ENCODE results near the gene ZBTB38. TPM values are rescaled to one million over a fixed set of nuclear protein-coding genes. Genes with fewer than 3 reads are reported as not detected.

The ZBTB38 gene
- total RNA-seq, 1 donor = 326 TPM

DNA sequence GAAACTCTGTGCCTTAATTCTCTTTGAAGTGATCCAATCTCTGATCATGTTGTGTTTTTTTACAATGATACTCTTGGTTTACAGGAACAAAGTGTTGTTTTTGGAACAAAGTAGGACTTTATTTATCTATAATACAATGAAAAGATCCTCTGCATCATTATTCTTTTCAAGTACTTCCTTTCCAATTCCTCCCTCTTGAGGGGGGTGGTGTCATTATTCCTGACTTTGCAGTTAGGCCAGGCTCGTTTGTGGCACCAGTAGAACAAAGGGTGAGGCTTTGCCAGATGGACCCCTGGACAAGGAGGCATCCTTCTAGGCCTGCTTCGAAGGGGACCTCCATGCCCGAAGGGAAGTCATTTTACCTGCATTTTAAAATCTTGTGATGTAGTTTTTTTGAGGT lies 41.7 kb upstream of the ZBTB38 start:
- no peak for DNase-seq (ENCODE audit: low read depth)
- TF ChIP-seq, protein P1, sequence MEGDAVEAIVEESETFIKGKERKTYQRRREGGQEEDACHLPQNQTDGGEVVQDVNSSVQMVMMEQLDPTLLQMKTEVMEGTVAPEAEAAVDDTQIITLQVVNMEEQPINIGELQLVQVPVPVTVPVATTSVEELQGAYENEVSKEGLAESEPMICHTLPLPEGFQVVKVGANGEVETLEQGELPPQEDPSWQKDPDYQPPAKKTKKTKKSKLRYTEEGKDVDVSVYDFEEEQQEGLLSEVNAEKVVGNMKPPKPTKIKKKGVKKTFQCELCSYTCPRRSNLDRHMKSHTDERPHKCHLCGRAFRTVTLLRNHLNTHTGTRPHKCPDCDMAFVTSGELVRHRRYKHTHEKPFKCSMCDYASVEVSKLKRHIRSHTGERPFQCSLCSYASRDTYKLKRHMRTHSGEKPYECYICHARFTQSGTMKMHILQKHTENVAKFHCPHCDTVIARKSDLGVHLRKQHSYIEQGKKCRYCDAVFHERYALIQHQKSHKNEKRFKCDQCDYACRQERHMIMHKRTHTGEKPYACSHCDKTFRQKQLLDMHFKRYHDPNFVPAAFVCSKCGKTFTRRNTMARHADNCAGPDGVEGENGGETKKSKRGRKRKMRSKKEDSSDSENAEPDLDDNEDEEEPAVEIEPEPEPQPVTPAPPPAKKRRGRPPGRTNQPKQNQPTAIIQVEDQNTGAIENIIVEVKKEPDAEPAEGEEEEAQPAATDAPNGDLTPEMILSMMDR (IDR thresholded peaks at IDR 0.05; ENCODE audit: insufficient read depth, low read depth, low read length) = no peak
- no peak overlapping the region for H3K4me3 ChIP-seq (ENCODE audit: low read depth, low read length)

DNA sequence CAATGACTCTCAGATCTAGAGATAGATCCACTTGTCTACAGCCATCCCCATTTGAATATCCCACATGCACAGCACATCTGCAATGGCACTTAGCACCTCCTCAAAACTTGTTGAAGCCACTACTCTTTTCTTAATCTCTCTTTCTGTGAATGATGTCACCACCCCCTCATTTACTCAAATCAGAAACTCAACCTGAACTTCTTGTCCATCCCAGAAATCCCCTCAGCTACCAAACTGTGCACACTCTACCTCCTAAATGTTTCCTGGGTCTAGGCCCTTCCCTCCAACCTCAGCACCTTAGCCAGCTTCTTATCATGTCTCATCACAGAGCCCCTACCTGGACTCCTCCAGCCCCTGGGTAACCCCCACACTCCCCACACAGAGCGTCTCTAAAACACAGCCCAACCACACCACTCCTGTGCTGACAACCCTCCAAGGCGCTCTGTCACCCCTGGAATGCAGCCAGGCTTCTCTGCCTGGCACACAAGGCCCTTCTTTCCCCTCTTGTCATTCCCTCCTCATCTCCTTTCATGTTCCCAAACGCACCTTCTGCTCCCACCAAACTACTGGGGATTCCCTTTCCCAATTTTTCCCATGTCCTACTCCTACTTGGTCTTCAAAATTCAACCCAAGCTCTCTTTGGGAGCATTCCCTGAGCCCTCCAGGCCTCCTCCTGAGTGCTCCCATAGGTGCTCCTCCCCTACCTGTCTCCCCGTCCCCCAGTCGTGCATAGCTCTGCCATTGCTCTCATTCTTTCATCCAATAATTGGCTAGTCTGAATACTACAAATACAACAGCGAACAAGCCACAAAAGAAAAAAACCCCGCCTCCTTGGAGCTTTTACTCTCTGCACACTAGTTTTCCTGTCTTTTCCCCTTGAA lies 39.8 kb upstream of the ZBTB38 start:
- no peak for DNase-seq (ENCODE audit: low read depth)
- H3K4me3 ChIP-seq (ENCODE audit: low read depth, low read length) = no peak overlapping the region
- TF ChIP-seq, protein P1 (IDR thresholded peaks at IDR 0.05; ENCODE audit: insufficient read depth, low read depth, low read length) = no peak

DNA sequence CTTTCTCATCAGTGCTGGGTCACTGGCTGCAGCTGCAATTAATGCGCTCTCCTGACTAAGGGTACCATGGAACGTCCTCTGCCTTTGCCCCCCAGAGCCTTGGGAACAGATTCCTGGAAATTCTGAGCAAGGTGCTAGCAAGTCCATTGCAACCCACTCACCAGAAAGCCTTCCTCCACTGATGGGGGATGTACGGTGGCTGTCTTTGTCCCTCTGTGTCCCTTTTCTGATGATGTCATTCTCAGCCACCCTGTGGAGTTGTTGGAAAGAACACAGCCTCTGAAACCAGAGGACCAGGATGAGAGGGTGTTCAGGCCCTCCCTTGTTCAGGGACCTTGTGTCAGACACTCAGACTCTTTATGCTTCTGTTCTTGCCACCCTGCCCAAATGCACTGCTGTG lies 38.1 kb upstream of the ZBTB38 start:
- TF ChIP-seq, protein P1 (IDR thresholded peaks at IDR 0.05; ENCODE audit: insufficient read depth, low read depth, low read length) = no peak
- H3K4me3 ChIP-seq (ENCODE audit: low read depth, low read length) = no peak overlapping the region
- DNase-seq (ENCODE audit: low read depth) = no peak

DNA sequence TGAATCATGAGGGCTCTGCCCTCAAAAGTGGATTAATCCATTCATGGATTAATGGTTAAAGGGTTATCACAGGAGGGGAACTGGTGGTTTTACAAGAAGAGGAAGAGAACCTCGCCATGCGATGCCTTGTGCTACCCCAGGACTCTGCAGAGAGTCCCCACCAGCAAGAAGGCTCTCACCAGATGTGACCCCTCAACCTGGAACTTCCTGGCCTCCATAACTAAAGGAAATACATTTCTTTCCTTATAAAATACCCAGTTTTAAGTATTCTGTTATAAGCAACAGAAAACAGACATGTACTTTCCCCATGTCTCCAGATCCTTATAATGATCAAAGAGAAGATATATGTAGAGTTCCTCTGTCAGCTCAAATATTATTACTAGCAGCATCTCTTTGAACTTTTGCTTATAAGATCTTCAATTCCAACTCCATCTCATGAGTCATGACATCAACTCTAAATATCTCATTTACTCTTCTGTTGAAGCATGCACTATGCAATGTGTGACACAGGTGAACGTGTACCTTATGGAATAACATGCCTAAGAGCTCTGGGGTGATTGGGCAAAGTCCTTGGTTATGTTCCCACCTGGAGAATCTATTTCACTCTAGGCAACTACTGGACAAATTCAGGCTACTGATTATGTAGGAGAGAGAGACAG lies 37.5 kb upstream of the ZBTB38 start:
- no peak overlapping the region for H3K4me3 ChIP-seq (ENCODE audit: low read depth, low read length)
- no peak for DNase-seq (ENCODE audit: low read depth)
- TF ChIP-seq, protein P1 (IDR thresholded peaks at IDR 0.05; ENCODE audit: insufficient read depth, low read depth, low read length) = no peak

DNA sequence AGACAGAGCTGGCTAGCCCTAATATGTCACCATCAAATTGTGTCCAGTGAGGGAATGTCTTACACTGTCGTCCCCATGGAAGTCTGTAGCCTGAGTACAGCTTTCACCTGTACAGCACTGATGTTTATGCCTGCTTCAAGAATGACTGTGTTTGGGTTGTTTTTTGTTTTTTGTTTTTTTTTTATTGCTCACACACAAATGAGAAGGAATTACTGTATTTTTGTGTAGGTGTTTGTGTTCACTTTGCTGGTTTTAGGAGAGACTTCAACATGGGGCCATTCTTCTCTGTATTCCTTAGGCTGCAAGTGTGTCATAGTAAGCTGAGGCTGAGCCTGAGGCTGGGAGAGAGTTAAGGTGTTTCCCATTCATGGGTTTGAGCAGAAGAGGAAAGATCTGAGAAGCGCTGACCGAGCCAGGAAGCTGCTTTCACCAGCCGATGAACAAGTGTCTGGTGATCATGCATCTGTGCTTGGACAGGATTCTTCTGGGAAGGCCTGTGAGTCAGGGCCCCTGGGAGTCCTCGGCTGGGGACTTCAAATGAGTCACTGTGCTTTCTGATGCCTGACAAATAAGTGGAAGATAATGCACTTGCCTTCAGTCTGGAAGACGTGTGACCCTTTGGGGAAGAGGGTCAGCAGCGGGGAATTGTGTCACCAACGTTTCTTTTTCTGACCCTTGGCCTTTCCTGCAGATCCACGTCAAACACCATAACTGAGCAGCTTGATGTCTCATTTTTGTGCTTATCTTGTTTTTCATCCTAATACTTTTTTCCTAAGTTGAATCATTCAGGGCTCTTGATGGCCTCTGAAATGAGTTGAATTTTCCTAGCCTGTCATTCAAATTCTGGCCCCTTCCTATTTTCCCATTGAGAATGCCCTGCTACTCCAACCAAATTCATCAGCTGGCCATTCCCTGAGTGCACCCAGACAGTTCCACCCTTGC lies 36.7 kb upstream of the ZBTB38 start:
- no peak overlapping the region for H3K4me3 ChIP-seq (ENCODE audit: low read depth, low read length)
- DNase-seq (ENCODE audit: low read depth) = peak; percentile 93
- TF ChIP-seq, protein P1 (IDR thresholded peaks at IDR 0.05; ENCODE audit: insufficient read depth, low read depth, low read length) = no peak

DNA sequence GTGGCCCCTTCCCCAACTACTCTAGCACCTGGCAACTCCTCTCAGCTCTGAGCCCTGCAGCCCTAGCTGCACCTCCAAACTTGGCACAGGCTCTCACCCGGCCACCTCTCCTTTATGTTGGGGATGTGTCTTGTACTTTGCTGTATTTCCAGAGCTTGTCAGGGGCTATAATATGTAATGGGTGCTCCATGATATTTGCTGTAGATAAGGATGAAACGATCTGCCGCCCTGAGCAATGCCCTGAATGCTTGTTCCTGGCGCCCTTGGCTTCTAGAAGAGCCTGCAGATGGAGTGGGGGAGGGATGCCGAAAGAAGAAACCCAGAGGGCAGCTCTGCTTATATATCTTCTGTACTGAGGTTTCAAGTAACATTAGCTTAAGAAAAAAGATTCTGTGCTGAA lies 35.9 kb upstream of the ZBTB38 start:
- TF ChIP-seq, protein P1 (IDR thresholded peaks at IDR 0.05; ENCODE audit: insufficient read depth, low read depth, low read length) = no peak
- no peak for DNase-seq (ENCODE audit: low read depth)
- H3K4me3 ChIP-seq (ENCODE audit: low read depth, low read length) = no peak overlapping the region

Data from fibroblast of villous mesenchyme (primary cell).